ENCODE data around the gene MICAL3. TPM values are rescaled to one million over a fixed set of nuclear protein-coding genes. Genes with fewer than 3 reads are reported as not detected.

MICAL3 gene
- total and polyA plus RNA-seq, 2 of the 8 experiments (the other 6 are each of a cell fraction or from before 2014, with no cell fraction given), result 8.3 to 41.8 TPM

GRCh38 chr22:17928391-17928790, 96.0 kb downstream of the MICAL3 start (continued):
- TF ChIP-seq GABPA (IDR thresholded peaks at IDR 0.05; ENCODE audit: borderline replicate concordance, insufficient read depth, low read length) (no peak), TAF1 (IDR thresholded peaks at IDR 0.05; ENCODE audit: low read depth, low read length) (no peak), YY1 (IDR thresholded peaks at IDR 0.05; ENCODE audit: low read depth, low read length) (no peak), BACH1 (IDR thresholded peaks at IDR 0.05; ENCODE audit: low read length) (no peak), RFX5 (IDR thresholded peaks at IDR 0.05; ENCODE audit: borderline replicate concordance, low read depth, low read length) (no peak), KDM4A (IDR thresholded peaks at IDR 0.05; ENCODE audit: low read depth, low read length, severe bottlenecking) (no peak), POU5F1 (IDR thresholded peaks at IDR 0.05; ENCODE audit: low read depth, low read length) (no peak)
